ENCODE results near the gene PPP4R3A.
"Not testable (repeated sequence)": the region's sequence is repeated elsewhere in the genome, so short reads cannot be mapped to it uniquely, and the experiment has no call there.

The PPP4R3A gene

DNA sequence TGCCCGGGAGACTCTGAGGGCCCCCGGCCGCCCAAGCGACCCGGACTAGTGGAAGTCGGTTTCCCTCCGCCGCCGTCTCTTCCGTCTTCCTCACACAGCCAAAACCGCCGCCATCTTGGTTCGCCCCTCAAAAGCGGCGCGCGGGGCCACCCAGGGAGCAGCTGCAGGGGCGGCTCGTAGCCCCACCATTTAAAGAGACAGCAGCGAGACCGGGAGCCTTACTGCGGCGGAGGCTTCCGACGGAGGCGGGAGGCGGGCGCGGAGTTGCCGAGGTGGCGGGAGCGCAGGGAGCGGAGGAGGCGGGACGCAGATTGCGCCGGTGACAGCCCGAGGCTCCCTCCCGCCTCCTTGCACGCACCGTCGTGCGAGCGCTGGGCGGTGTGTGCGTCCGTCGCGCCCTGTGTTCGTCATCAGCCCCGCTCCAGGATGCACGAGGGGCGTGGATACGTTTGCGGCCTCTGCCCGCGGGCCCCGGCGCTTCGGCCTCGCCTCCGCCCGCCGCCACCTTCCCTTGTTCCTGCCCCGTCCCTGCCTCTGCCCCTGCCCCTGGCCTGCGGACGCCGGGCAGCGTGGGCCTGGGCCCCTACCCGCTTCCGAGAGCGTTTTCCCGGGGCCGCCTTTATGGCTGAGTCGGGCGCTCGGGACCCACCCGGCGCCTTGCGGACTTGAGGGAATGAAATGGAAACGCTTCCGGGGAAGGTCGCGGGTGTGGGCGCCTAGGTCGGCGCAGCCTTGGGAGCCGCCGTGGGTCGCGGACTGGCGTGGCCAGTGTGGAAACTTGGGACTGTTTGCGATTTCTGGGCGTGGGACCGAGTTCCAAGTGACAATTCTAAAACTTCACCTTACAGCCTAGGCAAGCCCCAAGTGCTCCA, at the start of gene PPP4R3A:
Gene PPP4R3A, minus strand, starts transcription at position 140 of the 872 bp plus-strand sequence. CDS start 663 bp downstream, outside the sequence.
- DNase-seq (ENCODE audit: low spot score): peak; percentile 97

DNA sequence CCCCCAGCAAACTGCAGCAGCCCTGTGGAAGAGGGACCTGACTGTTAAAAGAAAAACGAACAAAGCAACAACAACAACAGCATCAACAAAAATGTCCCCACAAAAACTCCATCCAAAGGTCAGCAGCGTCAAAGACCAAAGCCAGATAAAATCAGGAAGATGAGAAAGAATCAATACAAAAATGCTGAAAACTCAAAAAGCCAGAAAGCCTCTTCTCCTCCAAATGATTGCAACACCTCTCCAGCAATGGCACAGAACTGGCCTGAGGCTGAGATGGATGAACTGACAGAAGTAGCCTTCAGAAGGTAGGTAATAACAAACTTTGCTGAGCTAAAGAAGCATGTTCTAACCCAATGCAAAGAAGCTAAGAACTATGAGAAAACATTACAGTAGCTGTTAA, 45.4 kb upstream of the PPP4R3A start:
- DNase-seq (ENCODE audit: low spot score): no peak

DNA sequence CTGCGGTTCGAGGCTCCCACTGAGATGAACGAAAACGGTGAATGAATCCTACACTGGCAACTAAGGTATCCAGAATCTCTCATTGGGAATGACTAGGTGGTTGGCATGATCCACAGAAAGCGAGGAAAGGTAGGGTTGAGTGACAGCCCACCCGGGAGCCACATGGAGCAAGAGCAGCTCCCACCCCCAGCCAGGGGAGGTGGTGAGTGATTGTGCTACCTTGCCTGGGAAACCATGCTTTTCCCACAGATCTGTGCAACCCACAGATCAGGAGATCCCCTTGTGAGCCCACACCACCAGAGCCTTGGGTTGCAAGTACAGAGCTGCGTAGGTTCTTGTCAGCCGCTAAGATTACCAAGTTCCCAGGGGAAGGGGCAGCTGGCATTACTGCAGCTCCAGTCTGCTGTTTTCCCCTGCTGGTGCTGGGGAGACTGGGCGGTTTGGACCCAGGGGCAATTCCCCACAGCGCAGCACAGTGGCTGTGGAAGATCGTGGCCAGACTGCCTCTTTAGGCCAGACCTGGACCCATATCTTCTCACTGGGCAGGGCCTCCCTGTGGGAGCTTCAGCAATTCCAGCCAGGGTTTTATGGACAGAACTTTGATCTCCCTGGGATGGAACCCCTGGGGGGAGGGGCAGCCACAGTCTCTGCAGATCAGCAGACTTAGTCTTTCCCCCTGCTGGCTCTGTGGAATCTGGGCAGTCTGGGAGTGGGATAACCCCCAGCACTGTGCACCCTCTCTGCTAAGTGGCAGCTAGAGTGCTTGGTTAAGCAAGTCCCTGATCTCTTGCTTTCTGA, 44.6 kb upstream of the PPP4R3A start:
- no peak for DNase-seq (ENCODE audit: low spot score)

DNA sequence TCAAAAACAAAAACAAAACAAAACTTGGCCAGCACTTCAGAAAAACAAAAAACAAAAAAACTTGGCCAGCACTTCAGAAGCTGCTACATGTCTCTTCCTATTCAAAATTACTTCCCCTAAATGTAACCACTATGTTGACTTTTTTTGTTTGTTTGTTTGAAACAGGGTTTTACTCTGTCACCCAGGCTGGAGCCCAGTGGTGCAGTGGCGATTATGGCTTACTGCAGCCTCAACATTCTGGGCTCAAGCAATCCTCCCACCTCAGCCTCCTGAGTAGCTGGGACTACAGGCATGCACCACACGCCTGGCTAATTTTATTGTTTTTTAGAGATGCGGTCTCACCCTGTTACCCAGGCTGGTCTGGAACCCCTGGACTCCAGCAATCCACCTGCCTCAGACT, 38.0 kb upstream of the PPP4R3A start:
- no peak for DNase-seq (ENCODE audit: low spot score)

DNA sequence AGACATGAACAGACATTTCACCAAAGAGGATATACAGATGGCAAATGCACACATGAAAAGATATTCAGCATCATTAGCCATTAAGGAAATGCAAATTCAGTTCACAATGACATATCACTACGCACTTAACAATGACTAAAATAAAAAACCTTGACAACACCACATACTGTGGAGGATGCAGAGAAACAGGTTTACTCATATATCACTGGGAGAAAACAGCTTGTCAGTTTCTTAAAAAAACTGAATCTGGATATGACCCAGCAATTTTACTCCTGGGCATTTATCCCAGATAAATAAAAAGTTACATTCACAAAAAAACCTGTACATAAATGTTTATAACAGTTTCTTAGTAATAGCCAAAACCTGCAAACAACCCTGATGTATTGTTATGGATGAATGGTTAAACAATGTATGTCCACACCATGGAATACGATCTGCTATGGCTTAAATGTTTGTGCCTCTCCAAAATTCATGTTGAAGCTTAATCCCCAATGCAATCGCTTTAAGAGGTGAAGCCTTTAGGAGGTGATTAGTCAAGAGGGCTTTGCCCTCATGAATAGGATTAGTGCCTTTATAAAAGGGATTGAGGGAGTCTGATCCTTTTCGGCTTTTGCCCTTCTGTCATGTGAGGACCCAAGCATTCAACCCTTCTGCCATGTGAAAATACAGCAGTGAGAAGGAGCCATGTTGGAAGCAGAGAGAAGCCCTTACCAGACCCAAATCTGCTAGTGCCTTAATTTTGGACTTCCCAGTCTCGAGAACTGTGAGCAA, 36.0 kb upstream of the PPP4R3A start:
- DNase-seq (ENCODE audit: low spot score): no peak

DNA sequence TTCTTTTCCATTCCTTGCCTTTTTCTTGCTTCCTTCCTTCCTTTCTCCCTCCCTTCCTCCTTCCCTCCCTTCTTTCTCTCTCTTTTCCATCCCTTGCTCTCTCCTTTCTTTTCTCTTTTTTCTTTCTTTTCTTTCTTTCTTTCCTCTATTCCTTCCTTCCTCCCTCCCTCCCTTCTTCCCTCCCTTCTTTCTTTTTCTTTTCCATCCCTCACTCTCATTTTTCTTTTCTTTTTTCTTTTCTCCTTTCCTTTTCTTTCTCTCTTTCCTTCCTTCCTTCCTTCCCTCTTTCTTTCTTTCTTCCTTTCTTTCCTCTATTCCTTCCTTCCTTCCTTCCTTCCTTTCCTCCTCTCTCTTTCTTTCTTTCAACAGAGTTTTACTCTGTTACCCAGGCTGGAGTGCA, 35.1 kb upstream of the PPP4R3A start:
- no peak for DNase-seq (ENCODE audit: low spot score)

DNA sequence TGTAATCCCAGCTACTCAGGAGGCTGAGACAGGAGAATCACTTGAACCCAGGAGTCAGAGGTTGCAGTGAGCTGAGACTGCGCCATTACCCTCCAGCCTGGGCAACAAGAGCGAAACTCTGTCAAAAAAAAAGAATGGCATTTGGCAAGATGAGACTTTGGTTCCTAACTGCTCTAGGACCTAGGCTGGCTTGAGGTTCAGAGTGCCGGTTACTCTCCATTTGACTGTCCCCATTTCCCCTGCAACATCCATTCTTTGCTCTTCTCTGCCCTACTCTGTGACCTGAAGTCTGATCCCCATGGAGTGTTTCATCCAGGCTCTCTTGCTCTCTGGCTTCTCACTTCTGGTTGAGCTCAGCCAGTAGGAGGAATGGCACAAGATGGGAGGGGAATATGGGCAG, 26.2 kb upstream of the PPP4R3A start:
- DNase-seq (ENCODE audit: low spot score): no peak

DNA sequence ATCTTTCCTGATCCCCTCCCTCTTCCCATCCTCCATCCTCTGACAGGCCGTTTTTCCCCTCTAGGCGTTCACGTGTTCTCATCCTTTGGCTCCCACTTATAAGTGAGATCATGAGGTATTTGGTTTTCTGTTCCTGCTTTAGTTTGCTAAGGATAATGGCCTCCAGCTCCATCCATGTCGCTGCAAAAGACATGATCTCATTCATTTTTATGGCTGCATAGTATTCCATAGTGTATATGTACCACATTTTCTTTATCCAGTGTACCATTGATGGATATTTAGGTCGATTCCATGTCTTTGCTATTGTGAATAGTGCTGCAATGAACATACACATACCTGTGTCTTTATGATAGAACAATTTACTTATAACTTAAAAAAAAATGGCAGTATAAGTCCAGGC, 23.9 kb upstream of the PPP4R3A start:
- DNase-seq (ENCODE audit: low spot score): not testable (repeated sequence)

DNA sequence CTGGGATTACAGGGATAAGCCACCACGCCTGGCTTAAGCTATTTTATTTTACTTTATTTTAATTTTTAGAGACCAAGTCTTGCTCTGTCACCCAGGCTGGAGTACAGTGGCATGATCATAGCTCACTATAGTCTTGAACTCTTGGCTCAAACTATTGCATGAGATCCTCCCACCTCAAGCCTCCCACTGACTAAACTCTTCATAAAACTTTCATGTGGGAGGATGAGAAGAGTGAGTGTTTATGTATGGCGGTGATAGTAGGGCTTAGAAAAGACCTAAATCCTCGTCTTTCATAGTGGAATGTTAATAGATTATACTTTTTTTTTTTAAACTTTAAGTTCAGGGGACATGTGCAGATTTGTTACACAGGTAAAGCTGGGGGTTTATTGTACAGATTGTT, 23.5 kb upstream of the PPP4R3A start:
- no peak for DNase-seq (ENCODE audit: low spot score)

DNA sequence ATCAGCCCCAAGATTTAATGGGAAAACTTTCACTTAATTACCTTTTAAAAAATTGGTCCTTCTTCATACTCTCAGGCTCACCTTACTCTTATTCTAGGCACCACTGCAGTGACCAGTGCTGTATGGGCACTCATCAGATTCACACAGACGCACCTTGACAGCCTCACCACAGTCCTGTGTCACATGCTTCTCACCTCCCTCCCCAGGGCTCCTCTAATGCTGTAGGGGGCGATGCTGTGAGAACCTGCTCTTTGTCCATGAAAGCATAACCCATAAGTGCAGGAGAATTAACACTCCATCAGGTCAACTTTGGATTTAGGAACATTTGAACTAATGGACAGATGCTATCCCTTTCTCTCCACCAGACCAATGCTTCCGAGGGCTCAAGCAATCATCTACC, 13.9 kb upstream of the PPP4R3A start:
- DNase-seq (ENCODE audit: low spot score): no peak

DNA sequence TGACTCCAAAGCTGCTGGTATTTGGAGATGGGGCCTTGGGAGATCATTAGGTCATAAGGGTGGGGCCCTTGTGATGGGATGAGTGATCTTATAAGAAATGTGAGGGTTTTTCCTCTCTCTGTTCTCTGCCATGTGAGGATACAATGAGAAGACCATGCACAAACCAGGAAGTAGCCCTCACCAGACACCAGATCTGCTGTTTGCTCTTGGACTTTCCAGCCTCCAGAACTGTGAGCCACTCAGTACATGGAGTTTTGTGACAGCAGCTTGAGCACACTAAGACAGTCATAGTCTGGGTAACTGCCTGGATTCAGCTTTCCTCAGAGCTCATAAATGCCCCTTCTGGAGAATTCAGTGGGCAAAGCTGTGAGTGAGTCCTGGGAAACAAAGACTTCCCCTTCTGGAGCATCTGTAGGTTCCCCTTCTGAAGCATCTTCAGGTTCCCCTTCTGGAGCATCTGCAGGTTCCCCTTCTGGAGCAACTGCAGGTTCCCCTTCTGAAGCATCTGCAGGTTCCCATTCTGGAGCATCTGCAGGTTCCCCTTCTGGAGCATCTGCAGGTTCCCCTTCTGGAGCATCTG, 11.0 kb upstream of the PPP4R3A start:
- no peak for DNase-seq (ENCODE audit: low spot score)

DNA sequence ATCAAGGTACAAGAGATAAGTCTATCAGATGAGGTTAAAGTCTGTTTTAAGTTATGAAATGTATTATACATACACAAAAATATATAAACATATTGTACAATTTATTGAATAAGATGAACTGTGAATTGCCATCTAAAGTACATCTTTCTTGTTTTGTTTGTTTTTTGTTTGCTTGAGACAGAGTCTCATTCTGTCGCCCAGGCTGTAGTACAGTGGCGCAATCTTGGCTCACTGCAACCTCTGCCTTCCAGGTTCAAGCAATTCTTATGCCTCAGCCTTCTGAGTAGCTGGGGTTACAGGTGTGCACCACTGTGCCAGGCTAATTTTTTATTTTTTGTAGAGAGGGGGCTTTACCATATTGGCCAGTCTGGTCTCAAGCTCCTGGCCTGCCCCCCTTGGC, 10.0 kb upstream of the PPP4R3A start:
- no peak for DNase-seq (ENCODE audit: low spot score)

DNA sequence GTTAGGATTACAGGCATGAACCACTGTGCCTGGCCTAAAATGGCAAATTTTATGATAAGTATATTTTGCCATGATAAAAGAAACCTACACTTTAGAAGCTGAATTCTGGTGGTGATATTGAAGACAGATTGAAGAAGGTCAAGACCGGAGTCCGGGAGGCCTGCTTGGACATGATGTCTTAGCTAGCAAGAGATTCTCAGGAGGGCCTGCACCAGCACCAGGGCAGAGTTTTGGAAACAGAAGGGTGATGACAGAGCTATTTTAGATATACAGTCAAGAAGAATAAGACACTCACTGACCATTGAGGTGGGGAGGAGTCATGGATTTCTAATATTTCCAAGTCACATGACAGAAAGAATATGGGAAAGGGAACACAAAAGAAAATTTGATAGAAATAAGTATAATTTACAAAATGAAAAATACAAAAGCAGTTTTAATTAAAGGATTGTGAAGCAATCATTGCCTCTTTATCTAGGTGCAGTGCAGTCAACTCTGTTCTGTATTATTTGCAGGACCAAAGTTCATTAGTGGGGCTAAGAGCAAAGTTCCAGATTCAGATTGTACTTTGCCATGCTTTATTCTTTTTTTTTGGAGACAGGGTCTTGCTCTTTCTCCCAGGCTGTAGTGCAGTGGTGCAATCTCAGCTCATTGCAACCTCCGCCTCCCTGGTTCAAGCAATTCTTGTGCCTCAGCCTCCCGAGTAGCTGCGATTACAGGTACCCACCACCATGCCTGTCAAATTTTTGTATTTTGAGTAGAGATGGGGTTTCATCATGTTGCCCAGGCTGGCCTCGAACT, 9.3 kb upstream of the PPP4R3A start:
- no peak for DNase-seq (ENCODE audit: low spot score)

DNA sequence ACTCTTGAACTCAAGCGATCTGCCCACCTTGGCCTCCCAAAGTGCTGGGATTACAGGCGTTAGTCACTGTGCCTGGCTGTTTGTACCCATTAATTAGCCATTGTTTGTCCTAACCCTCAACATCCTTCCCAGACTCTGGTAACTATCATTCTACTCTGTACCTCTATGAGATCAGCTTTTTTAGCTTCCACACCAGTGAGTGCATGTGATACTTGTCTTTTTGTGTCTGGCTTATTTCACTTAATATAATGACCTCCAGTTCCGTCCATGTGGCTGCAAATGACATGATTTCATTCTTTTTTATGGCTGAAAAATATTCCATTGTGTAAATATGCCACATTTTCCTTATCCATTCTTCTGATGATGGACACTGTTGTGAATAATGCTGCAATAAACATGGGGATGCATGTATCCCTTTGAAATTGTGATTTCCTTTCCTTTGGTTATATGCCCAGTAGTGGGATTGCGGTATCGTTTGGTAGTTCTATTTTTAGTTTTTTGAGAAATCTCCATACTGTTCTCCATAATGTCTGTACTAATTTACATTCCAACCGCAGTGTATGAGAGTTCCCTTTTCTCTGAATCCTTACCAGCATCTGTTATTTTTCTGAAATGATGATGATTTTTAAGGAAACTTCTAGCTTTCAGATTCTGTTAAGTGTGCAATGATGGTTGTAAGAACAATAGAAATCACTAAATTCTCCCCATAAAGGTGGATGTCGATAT, 6.7 kb upstream of the PPP4R3A start:
- DNase-seq (ENCODE audit: low spot score): no peak

DNA sequence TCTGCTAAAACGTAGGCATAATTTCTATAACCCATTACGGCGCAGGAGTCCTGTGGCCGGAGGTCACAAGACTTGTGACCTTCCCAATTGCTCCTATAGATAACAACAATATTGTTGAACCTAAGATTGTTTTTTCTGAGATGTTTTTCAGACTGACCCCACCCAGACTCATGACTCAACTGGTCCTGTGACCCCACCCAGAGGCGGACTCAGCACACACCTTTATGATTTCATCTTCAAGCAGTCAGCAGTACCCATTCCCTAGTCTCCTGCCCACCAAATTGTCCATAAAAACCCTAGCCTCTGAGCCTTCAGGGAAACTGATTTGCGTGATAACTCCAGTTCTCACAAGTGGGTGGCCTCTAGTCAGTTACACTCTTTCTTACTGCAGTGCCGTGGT, 5.9 kb upstream of the PPP4R3A start:
- no peak for DNase-seq (ENCODE audit: low spot score)

DNA sequence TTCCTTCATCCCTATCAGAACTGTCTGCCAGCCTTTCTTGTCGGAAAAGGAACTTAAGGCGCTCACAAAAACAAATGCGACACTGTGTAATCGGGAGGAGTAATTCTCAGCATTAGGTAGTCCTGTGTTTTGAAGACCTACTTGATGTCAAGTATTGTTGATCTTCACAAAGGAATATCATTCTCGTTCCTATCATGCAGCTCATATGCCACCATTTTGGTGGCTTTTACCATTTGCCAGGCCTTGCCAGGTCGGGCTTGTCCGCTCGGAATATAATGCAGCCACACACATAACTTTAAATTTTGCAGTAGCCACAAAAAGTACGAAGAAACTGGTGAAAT, 903 bp upstream of the PPP4R3A start:
- no peak for DNase-seq (ENCODE audit: low spot score)

DNA sequence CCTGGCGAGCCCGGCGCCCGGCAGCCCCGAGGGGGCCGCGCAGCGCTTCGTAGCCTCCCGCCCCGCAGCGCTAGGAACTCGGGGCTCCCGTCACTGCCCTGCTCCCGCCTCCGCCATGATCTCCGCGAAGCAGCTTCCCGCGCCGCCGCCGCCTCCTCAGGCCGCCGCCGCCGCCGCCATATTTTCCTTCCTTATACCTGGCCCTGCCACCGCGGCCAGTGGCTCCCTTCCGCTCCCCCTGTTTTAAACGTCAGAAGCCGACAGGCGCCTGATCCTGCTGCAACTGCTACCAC, 286 bp downstream of the PPP4R3A start:
- DNase-seq (ENCODE audit: low spot score): no peak

DNA sequence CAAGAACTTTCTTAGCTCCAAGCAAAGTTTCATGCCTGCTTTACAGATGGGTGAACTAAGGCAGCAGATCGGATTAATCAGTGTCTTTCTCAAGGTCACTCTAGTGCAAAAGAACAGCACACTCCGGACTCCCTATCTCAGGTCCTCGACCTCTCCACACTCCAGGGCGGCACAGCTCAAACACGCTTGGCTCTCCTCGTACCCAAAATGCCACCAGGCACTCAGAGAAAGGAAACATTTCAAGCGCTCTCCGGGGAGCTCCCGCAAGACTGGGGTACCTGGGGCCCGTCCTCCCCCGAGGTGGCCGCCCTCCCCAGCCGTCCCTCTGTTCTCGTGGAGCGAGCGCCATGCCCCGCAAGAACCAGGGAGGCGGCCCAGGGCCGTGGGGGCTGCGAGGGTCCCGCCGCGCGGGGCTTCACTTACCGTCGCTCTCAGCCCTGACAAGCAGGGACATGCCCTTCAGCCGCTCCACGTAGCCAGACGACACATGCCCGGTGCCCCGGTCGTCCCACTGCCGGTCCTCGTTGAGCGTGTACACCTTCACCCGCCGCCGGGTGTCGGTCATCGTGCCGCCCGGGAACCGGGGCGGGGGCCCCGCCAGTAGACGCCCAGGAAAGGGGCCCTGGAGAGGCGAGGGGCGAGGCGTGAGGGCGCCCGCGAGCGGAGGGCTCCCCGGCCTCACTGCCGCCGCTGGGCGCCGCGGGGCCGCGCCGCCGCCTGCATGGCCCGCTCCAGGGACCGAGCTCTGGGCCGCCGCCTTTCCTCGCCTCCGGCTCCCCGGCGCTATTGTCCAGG, 830 bp downstream of the PPP4R3A start:
- DNase-seq (ENCODE audit: low spot score): peak; percentile 70

DNA sequence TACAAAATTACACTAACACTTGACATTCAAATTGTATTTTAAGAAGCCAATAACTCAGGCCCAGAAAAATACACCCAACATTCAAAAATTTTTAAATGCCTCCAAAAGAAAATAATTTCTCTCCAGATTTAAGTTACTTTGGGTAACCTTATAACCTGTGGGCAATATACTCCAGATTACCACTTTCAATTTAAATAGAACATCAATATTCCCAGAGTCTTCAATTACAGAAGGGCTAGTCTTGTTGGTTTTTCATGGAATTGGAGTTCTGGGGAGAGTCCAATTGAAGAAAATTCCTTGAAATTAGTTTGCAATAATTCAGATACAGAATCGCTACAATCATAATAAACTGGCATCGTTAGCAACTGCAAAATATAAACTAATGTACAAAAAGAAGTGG, 2.0 kb downstream of the PPP4R3A start:
- DNase-seq (ENCODE audit: low spot score): no peak

DNA sequence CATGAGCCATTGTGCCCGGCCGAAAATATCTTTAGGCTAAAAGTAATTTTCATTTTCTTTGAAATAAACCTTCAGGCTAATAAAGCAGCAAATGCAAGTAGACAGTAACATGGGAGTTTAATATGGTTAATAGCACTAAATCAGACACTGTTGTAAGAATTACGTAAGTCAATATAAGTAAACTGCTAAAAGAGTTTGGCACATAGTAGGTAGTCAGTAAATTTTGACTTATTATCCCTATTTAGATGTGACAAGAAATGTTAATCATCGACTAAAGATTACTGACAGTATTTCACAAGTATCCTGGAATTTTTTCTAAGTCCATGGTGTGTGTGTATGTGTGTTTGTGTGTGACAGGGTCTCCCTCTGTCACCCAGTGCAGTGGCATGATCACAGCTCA, 3.9 kb downstream of the PPP4R3A start:
- DNase-seq (ENCODE audit: low spot score): no peak
